Activated T-helper 9 cell treated with anti-CD3 and anti-CD28 coated beads, Interleukin-2, amount 50 U/mL, for 16 hours (primary cell): ENCODE data around the gene MEX3B.
A peak's percentile ranks its signal among the peaks of the same experiment; 100 is the strongest.

Experiments
- DNase-seq: peaks from one replicate; pipeline ENCODE4 v3.0.0-alpha.2; 2020; ENCODE audit warnings: low read depth

Gene MEX3B

DNA sequence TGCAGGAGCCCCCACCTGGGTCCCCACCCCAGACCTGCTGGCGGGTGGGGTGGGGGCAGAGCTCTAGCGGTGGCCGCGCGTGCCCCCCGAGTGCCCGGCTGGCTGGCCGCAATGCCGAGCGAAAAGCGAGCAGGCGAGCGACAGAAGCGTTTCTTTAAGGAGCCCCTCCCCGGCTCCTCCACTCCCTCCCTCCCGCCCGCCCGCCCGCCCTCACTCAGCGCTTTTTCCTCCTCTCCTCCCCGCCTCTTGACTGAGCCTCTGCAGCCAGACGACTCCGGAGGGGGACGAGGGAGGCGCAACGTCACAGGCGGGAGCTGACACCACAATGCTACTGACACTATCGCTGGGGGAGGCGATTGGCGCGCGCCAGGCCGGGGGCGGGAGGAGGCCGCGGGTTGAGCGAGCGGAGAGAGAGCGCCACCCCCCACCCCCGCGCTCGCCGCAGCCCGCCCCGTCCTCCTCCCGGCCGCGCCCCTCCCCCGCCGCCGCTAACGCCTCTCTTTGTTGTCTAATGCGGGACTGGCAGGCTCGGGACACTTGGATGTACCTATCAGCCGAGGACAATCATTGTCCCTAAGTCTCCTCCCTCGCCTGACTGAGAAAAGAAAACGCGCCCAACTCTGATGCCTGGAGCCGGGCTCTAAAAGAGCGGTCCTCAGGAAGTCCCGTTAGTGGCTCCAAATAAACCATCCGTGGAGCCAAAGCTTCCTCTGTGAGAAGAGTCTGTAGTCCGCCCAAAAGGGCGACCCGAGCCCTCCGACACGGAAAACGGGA lies at the start of gene MEX3B:
TSS of gene MEX3B (minus strand) at position 127 of the 774 bp plus-strand sequence. CDS start 313 bp downstream, outside the sequence.
- peak; percentile 85 for DNase-seq

DNA sequence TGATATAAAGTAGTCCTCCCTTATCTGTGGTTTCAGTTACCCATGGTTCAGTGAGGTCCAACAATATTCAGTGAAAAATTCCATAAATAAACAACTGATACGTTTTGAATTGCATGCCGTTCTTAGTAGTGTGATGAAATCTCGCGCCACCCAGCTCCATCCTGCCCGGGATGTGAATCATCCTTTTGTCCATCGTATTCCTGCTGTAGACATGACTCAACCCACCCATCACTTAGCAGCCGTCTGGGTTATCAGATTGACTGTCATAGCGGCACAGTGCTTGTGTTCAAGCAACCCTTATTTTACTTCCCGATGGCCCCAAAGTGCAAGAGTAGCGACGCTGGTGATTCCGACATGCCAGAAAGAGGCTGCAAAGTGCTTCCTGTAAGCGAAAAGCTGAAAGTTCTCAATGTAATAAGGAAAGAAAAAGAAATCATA lies 48.0 kb upstream of the MEX3B start:
- DNase-seq = no peak

DNA sequence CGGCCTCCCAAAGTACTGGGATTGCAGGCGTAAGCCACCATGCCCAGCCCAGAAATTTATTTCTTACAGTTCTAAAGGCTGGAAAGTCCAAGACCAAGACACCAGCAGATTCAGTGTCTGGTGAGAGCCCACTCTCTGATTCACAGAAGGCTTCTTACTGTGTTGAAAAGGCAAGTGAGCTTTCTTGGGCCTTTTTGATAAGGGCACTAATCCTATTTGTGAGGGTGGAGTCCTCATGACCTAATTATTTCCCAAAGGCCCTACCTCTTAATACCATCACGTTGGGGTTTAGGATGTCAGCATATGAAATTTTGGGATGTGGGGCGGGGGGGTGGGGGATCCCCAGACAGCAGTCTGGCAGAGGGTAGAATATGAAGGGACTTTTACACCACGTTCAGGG lies 47.5 kb upstream of the MEX3B start:
- no peak for DNase-seq

DNA sequence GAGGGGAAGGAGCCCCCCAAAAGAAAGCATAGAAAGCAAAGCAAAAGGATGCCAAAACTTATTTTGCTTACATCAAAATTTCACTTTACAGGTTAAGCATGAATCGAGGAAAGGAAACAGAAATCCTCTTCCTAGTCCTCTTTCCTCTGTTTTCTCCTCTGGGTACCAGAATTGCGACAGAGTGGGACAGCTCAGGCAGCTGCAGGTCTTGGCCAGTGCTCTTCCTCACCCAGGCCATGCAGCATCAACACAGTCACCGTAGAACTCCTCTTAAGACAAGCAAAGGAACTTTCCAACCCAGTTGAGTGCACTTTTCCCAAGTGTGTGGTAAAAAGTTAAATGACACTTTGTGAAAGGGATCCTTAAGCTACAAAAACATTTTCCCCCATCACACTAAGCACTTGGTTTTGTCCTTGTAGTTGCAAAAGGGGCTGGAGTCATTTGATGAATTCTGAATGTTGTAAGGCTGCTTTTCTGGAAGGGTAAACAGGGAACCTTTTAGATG lies 45.9 kb upstream of the MEX3B start:
- no peak for DNase-seq

DNA sequence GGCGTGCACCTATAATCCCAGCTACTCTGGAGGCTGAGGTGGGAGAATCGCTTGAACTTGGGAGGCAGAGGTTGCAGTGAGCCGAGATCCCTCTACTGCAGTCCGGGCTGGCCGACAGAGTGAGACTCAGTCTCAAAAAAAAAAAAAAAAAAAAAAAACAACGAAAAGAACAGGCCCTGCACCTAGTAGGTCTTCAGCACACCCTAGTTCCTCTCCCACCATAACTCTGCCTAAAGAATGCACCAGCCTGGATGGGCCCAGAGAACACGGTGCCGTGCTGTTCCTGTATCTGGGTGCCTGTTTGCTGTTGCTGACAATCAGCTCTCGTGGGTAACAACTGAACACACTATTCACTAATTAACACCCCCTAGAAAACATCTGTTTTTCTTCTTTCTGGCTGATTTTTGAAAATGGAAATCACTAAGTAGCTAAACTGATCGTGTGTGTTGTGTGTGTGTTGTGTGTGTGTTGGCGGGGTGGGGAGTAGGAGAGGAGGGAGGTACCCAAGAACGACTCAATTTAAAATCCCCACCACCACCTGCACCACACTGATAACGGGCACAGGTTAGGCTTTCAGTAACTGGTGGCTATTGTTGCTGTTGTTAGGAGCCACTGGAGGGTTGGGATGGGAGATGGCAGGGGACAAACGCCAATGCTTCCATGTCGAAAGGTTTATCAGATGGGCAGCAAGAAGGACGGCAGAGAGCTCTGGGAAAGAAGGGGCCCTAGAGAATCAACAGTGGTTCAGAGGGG lies 40.6 kb upstream of the MEX3B start:
- DNase-seq = no peak

DNA sequence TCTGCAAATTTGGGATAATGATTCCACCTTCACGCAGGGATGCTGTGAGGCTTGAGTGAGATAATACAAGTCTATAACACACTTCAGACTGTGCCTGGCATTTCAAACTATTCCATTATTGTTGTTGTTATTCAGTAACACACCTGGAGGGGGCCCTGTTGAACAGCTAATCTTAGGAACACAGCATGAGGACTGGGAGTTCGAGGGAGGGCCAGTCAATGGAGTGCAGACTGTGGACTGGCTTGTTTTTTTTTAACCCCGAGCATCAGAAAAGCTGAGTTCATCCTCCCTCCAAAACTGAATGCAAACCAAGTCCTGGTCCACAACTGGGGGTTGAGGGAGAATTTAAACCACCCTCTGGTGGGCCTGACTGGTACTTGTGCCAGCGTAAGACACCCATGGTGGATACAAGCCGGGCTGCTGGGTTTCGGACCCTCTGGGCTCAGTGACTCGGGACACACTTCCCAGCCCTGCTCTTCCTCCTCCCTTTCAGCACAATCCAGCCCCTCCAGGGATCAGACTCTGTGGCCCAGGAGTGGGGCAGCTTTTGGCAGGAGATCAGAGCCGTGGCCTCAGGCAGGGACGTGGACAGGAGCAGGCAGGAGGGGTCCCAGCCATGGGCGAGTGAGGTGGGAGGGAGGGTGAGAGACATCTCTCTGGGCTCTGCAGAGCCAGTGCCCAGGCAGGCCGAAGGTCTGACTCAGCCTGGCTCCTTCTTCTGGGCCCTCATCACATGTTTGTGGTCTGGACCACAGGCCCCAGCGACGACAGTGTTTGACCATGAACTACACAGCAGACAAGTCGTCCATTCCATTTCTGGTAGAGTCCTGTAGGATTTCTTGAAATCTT lies 36.3 kb upstream of the MEX3B start:
- no peak for DNase-seq

DNA sequence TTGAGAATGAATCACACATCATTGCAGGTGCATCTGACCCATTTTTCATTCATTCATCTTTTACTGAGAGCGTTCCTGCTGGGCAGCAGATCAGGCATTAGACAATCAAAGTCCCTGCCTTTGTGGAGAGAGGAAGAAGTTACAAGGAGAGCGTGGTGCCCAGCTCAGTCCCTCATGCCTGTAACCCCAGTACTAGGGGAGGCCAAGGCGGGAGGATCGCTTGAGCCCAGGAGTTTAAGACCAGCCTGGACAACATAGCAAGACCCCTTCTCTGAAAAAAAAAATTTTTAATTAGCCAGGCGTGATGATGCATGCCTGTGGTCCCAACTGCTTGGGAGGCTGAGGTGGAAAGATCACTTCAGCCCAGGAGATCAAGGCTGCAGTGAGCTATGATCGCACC lies 35.0 kb upstream of the MEX3B start:
- no peak for DNase-seq

DNA sequence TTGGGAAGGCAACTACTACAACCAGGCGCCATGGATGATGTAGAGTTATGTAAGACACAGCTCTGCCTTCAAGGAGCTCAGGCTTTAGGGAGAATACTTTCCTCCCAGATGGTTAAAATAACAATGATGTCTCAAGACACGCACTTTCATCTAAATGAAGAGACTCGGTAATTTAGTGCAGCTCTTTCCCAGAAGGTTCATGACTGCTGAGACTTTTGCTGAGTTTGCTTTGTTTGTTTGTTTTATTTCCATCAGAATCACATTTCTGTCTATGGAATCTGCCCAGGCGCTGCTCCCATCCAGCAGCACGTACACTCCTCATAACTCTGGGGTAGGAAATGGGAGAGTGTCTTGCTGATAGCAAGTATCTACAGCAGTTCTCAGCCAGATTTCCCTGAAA lies 33.9 kb upstream of the MEX3B start:
- DNase-seq = no peak

DNA sequence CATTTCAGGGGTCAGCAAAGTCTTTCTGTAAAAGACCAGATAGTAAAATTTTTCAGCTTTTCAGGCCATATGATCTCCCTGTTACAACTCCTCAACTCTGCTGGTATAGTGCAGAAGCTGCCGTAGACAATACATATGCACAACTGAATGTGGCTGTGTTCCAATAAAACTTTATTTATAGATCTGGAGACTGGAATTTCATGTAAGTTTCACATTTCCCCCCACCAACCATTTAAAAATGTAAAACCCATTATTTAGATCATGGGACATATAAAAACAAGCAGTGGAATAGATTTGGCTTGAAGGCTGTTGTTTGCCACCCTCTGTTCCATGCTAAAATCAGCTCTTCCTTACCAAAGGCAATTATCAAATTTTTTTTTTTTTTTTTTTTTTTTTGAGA lies 28.8 kb upstream of the MEX3B start:
- DNase-seq = no peak

DNA sequence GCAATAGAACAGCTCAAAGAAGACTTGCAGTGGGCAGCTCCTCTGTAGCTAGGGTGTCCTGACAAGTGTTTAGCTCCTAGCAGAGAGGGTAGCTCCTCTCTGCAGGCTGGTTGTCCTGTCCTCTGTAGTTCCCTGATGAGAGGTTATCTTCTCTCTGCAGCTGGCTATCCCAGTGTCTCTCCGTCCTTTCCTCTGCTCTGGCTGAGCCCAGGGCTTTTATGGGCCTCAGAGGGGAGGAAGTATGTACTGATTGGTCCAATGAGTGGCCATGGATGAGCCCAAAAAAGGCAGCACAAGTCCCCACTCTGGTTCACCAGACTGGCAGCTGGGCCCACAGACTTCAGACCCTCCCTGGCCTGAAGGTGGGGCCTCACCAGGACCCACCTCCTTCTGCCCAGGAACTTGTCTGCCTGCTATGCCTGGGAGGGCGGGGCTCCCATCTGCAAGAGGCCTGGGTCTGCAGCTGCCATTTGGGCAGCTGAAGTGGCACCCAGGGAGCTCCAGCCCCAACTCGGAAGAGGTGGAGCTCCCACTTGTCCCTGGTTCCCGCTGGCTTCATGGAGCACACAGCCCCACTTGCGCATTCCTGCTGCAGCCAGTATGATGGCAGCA lies 27.2 kb upstream of the MEX3B start:
- no peak for DNase-seq

DNA sequence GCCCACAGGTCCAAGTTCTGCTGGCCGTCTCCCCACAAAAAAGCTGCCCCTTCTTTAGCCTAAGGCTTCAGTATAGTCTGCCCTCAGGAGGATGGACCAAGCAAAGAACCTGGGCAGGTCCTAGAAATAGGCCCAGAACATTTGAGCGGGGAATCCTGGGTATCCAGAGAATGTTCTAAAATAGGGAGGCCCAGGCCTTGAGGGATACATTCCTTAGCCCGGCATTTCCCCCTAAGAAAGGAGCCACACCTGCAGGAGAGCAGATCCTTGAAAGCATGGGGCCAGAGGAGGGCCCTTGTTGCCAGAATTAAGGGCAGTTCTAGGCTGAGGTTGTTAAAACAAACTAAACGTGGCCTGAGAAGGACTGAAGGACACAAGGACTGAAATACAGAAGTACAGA lies 20.6 kb upstream of the MEX3B start:
- DNase-seq = no peak

DNA sequence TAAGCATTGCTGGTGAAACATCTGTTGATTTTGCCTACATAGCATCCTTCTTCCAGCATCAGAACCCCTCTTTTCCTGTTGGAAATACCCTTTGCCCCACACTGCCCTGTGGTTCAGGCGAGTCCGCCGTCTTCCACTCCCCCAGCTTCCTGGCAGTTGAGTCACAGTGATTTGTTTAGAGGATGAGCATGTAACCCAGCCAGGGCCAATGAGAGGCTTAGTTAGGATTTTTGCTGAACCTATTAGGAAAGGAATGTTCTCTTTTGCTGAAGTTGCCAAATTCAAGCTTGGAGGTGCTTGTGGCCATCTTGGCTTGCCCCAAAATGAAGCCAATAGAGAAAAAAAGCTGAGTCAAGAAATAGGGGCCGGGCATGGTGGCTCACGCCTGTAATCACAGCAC lies 19.0 kb upstream of the MEX3B start:
- no peak for DNase-seq

DNA sequence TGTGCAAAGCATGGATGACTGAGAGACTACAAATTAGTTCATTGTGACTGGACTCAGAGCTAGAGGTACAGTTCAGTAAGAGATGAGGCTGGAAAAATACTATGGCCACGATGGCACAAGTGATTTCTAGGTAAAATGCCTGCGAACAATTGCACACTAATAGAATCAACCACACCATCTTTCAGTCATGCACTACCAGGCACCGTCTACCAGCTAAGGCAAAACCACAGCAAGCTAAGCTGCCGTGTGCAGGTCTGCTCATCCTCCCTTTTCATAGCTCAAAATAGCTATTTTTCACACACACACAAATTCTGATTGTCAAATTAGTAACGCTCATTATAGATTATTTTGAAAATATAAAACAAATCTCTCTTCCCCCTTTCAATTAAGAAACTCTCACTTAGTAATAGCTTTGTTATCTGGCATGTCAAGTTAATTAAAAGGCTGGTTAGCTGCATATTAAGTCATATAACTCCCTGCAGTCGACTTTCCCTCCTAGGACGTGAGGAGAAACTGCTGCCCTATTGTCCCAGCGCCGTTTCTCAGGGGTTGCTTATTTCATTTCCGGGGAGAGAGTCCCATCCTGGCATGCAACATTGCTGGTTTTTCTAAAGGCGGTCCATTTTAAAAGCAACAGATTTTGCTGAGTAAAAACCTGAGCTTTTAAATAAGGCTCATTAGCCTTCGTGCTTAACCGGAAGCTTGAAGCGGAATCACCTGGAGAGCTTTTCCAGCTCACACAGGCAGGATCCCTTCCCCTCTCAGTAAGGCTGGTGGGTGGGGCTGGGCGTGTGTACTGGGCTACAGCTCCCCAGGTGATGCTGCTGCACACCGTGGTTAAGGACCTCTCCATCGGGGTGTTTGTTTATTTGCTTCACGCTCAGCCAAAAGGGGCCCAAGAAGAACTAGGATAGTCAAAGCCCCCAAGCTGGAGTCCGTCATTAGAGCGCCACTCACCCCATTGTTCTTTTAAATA lies 16.9 kb upstream of the MEX3B start:
- DNase-seq = no peak

DNA sequence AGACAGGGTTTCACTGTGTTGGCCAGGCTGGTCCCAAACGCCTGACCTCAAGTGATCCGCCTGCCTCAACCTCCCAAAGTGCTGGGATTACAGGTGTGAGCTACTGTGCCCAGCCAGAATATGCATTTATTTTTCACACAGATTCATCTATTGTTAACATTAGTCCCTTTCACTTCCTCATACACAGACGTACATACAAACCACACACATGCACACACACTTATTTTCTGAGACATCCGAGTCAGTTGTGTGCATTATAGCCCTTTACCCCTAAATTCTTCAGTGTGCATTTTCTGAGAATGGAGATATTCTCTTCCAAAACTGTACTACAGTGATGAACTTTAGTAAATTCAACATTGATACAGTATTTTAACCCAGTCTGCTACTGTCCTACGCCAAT lies 15.0 kb upstream of the MEX3B start:
- DNase-seq = no peak

DNA sequence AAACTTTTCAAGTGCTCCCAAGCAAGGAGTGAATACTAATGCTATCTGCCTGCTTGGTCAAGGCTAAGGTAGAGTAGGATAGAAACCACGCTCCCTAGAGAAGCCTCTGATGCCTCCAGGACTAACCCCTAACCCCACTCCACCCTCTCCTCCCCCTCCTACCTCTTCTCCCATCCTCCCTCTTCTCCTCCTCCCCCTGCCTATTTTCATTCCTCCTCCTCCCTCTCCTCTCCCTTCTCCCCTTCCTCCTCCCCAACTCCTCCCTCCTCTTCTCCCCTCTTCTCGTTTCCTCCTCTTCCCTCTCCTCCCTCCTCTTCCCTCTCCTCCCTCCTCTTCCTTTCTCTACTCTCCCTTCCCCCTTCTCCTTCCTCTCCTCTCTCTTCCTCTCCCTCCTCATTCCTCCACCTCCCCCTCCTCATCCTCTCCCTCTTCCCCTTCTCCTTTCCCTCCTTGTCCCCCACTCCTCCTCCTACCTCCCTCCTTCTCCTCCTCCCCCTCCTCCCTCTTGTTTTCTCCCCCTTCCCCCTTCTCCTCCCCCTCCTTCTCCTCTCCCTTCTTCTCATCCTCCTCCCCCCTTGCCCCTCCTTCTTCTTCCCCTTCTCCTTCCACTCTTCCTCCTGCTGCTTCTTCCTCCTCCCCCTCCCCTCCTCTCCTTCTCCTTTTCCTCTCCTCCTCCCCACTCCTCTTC lies 12.8 kb upstream of the MEX3B start:
- DNase-seq = no peak

DNA sequence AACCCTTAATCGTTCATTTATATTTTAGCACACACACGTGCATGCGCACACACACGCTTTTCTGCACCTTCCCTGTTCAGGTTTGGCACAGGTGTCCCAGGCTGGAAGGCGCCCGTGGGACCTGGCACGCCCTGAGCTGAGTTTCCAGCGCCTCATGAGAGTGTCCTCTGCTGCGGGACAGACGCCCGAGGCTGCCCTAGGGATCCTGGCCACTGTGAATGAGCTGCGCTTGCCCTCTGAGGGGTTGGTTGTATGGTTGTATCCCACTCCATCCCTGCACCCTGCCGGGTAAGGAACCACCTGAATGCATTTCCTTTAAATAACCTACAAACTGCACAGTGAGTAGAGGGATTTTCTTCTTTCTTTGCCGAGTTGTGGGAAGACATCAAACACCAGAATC lies 12.2 kb upstream of the MEX3B start:
- DNase-seq = no peak

DNA sequence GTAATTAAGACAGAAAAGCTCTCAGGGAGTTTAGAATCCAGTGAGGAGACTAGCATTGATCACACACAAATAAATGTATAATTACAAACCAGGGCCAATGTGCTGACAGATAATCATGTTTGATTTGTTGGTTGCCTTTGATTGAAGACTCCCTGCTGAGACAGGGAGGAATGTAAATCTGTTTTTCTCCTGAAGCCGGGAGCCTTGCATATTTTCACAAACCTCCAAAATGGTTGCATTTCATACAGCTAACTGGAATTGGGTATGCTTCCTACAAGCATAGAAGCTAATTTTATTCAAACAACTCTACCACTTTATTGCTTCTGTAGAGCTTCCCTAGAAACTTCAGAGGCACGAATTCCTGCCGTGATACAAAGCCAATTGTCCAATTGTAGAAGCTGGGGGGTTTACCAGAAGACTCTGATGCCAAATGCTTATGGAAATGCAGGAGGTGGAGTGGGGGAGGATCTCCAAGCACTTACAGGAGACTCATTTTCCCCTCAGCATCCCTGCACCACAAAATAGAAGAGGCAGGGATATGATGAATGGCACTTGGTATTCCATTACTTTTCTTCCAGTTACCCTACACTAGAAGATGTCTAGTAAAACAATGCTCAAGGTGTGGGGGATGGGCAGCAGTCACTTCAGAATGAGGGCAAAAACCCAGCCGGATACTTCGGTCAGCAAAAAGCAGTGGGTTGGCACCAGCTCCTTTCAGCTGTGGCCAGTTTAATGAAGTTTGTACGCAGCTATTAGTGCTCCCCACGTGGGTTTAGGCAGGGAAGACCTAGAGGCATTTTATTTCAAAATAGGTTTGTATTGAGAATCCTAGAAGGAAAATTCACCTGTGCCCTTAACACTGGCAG lies 11.4 kb upstream of the MEX3B start:
- no peak for DNase-seq

DNA sequence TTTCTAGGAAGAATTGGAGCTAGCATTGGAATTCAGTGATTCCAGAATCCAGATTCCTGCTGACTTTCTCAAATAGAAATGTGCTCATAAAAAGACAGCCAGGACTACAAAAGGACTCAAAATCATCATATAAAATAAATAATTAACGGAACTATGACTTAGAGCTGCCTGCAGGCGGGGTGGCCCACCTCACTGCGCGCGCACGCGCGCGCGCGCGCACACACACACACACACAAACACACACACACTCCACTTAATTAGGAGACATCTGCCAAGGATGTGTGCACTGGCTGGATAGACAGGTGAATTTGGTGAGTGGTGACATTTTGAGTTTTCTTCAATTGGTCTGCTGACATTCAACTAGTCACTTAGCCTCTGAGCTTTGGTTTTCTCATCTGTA lies 6.9 kb upstream of the MEX3B start:
- no peak for DNase-seq

DNA sequence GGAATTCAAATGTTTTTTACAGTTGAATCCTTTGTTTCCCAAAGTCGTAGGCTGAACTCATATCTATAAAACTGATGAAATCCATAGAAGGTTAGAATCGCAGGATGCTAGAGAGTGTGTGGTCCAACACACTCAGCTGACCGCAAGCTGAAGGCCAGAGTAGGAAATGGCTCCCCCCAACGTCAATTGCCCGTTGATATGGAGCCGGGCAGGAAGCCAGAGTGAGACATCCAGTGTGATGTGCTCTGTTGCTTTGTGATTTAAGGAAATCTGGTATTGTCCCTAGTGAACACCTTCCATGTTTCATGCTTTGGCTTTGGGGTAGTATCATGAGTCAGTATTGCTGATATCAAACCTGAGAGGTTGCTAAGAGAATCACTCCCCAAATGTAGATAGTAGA lies 5.8 kb upstream of the MEX3B start:
- no peak for DNase-seq
